Prostate gland (tissue), 2 donors: ENCODE results near the gene PPP4R2. TPM values are rescaled to one million over a fixed set of nuclear protein-coding genes. Genes with fewer than 3 reads are reported as not detected.

Experiments
- DNase-seq: peaks from one replicate; pipeline ENCODE4 v3.0.0-alpha.2; 2019; ENCODE audit warnings: low spot score
- H3K27ac ChIP-seq, 2 donors: fragments of 200-600 bp; sonication (generic); 2 replicates each; pipeline ENCODE4 v1.5.1; 2017 to 2019
- H3K27me3 ChIP-seq: fragments of 200-600 bp; sonication (generic); replicated peaks from 2 replicates; pipeline ENCODE4 v1.5.1; 2019; ENCODE audit not compliant: insufficient read depth
- H3K36me3 ChIP-seq, 2 donors: fragments of 200-600 bp; sonication (generic); 1 replicate in 1 of 2; 2 replicates in 1 of 2; pipeline versions ENCODE4 v1.5.1 to v1.8.1; 2017 to 2019
- H3K4me1 ChIP-seq: fragments of 200-600 bp; sonication (generic); replicated peaks from 2 replicates; pipeline ENCODE4 v1.5.1; 2019
- H3K4me3 ChIP-seq, 2 donors: fragments of 200-600 bp; sonication (generic); 2 replicates each; pipeline ENCODE4 v1.5.1; 2017 to 2019
- H3K9me3 ChIP-seq: fragments of 200-600 bp; sonication (generic); 2 replicates; pipeline ENCODE4 v1.5.1; 2017
- CTCF ChIP-seq, 4 experiments: fragments of 200-600 bp in 2 of 4; fragments of 450-650 bp in 2 of 4; sonication (generic) in 2 of 4; IDR thresholded peaks; 1 replicate in 3 of 4; 2 replicates in 1 of 4; pipeline ENCODE4 v1.5.1; 2016 to 2019; ENCODE audit warnings: antibody characterized with exemption in 4 of 4, mild to moderate bottlenecking in 2 of 4, moderate library complexity in 2 of 4
- POLR2A ChIP-seq: fragments of 450-650 bp; IDR thresholded peaks from one replicate; pipeline ENCODE4 v1.6.1; 2016; ENCODE audit warnings: antibody characterized with exemption, mild to moderate bottlenecking
- POLR2AphosphoS5 ChIP-seq: sonication (generic); formaldehyde crosslinking; IDR thresholded peaks from one replicate; pipeline ENCODE4 v1.6.1; 2017; ENCODE audit warnings: antibody characterized with exemption
- WGBS: methylation state at CpG from one replicate; pipeline ENCODE4 v1.1.5; 2018; 5-methylcytosine and 5-hydroxymethylcytosine counted together
- intact Hi-C: fragments of 100-400 bp; cut with DNase I; formaldehyde crosslinking; loops from one replicate; pipeline ENCODE4 v1.14.2; 2022
- total RNA-seq, 2 donors: library from RNA; depleted of rRNA; stranded (reverse); fragments of >200 nt; gene quantifications; one replicate each; pipeline ENCODE4 v1.1.0, GENCODE V29; 2016

The PPP4R2 gene
- total RNA-seq, 2 donors from 2014 or later, result 29.6 to 41.8 TPM

DNA sequence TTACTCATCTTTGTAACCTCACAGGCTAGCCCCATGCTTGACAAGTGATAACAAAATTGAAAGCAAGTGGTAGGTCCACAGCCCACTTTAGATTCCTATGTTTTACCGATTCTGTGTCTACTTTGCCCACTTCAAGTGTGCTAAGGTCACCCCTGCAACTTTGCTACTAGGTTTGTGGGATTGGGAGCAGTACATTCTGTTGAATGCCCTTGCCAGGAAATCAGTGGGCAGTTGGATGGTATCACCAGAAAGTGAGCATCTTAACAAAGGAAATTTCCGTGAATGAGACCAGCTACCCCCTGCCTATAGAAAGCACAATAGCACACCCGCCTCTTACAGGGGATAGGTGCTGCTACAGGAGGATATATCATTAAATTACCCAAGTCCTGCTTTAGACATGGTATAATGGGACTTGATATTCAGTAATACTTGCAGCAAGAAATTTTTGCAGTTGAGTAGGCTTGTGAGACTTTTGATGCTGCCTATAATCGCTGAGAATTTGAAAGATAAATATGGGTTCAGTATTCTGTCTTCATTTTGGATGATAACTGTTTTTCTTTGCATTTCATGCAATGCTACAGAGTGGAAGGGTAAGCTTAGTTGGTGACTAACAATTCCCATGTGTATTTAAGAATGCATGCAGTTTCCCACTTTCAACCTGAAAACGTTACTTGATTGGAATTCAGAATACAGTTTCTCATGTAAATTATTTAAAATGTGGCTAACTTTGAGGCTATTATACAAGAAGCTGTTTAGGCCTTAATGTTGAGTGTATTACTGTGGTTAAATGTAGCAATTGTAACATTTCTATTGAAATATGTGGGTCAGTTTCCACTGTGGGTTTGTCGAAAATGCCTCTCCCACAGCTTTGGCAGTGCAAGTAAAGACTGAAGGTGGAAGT, 74.3 kb downstream of the PPP4R2 start:
- Histone ChIP-seq H3K9me3 (no peaks in the 10 kb centered on the region), H3K36me3 (no peaks in the 10 kb centered on the region), H3K27ac (no peak overlapping the region), H3K4me1 (no peaks in the 10 kb centered on the region), H3K4me3 (no peak overlapping the region), H3K27me3 (no peaks in the 10 kb centered on the region)
- intact Hi-C loops, result no loop called here
- no peak for DNase-seq
- WGBS, result 63% methylated on average over 6 of the region's 6 CpGs
- TF ChIP-seq POLR2AphosphoS5 (no peak), CTCF (IDR thresholded peaks at IDR 0.05) (no peak), POLR2A (no peak)

- intact Hi-C loops, result no loop called here
- DNase-seq, result no peak
- Histone ChIP-seq H3K27me3 (no peaks in the 10 kb centered on the region), H3K27ac (no peak overlapping the region), H3K9me3 (no peaks in the 10 kb centered on the region), H3K4me1 (no peaks in the 10 kb centered on the region), H3K36me3 (no peaks in the 10 kb centered on the region), H3K4me3 (no peak overlapping the region)
- 95% methylated on average over 1 of the region's 1 CpG for WGBS
- TF ChIP-seq POLR2AphosphoS5 (no peak), POLR2A (no peak), CTCF (IDR thresholded peaks at IDR 0.05) (no peak)
Observed at GRCh38 chr3:73071952-73072351, 75.3 kb downstream of the PPP4R2 start.

DNA sequence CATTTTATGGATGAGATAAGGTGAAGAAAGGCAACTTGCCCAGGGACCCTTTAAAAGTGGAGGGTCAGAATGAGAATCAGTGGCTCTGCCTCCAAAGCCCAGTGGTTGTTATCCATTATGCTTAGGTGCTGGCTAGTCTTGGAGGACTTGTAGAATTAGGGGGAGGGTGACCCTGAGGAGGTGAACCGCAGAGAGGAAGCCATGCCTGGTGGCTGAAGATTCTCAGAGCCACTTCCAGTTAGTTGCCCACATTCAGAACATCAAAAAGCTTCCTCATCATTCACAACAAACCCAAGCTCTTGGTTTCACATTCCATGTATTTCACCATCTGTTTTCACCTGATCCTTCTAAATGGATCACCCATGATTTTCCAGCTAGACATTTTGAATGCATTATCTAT, 76.0 kb downstream of the PPP4R2 start:
- TF ChIP-seq POLR2AphosphoS5 (no peak), CTCF (IDR thresholded peaks at IDR 0.05) (no peak), POLR2A (no peak)
- Histone ChIP-seq H3K4me3 (no peak overlapping the region), H3K4me1 (no peaks in the 10 kb centered on the region), H3K27me3 (no peaks in the 10 kb centered on the region), H3K27ac (no peak overlapping the region), H3K9me3 (no peaks in the 10 kb centered on the region), H3K36me3 (no peaks in the 10 kb centered on the region)
- 67% methylated on average over 1 of the region's 1 CpG for WGBS
- intact Hi-C loops, result no loop called here
- no peak for DNase-seq

- no peaks in the 10 kb centered on the region for H3K9me3 ChIP-seq
- H3K36me3 ChIP-seq, result no peaks in the 10 kb centered on the region
- H3K27me3 ChIP-seq, result no peaks in the 10 kb centered on the region
- no peak overlapping the region for H3K4me3 ChIP-seq
- TF ChIP-seq POLR2A (no peak), CTCF (IDR thresholded peaks at IDR 0.05) (no peak), POLR2AphosphoS5 (no peak)
- 74% methylated on average over 4 of the region's 4 CpGs for WGBS
- intact Hi-C loops, result no loop called here
- H3K4me1 ChIP-seq, result no peaks in the 10 kb centered on the region
- no peak for DNase-seq
- H3K27ac ChIP-seq, result no peak overlapping the region
Observed at GRCh38 chr3:73073091-73073707, 76.6 kb downstream of the PPP4R2 start.
